Caco-2 (cell line): Measurements from ENCODE around the gene OR10A3. TPM values are rescaled to one million over a fixed set of nuclear protein-coding genes. Genes with fewer than 3 reads are reported as not detected.

Source experiments
- BruUV-seq: library from RNA; stranded (reverse); fragments of 400-500 nt; replicated peaks from 2 replicates; lab custom pipeline; 2021; lab: Mats Ljungman, UMichigan
- CTCF ChIA-PET: fragments of 300-600 bp; sonication (Branson Sonifier 250); formaldehyde crosslinking; loops from one replicate; lab custom pipeline; 2022; ENCODE audit warnings: antibody characterized with exemption; lab: Charles Lee
- POLR2A ChIA-PET: fragments of 300-600 bp; sonication (Branson Sonifier 250); formaldehyde crosslinking; loops from one replicate; lab custom pipeline; 2022; ENCODE audit warnings: antibody characterized with exemption; lab: Charles Lee
- DNase-seq, 2 experiments: peaks; one replicate each; pipeline versions ENCODE4 v3.0.0 to v3.0.0-alpha.2; 2020 to 2022
- H3K27me3 ChIP-seq: replicated peaks from 2 replicates; pipeline ENCODE4 v1.6.0; 2011; ENCODE audit warnings: low read length; ENCODE audit not compliant: control insufficient read depth, insufficient read depth
- H3K36me3 ChIP-seq: 2 replicates; pipeline ENCODE4 v1.5.1; 2011; ENCODE audit warnings: low read length; ENCODE audit not compliant: control insufficient read depth, insufficient read depth
- H3K4me1 ChIP-seq: fragments of 250-450 bp; sonication (Bioruptor Pico); 2 replicates; pipeline ENCODE4 v1.5.1; 2020; ENCODE audit warnings: mild to moderate bottlenecking
- H3K4me3 ChIP-seq: 2 replicates; pipeline ENCODE4 v1.5.1; 2011; ENCODE audit warnings: low read depth, mild to moderate bottlenecking, control low read depth, low read length
- H3K9me3 ChIP-seq: fragments of 250-450 bp; sonication (Bioruptor Pico); 2 replicates; pipeline ENCODE4 v1.5.1; 2020; ENCODE audit warnings: mild to moderate bottlenecking, moderate library complexity
- H3K27ac Mint-ChIP-seq: one replicate; pipeline ENCODE4 v1.8.0; 2022; ENCODE audit warnings: mixed read lengths; ENCODE audit not compliant: unreplicated experiment
- H3K27me3 Mint-ChIP-seq: one replicate; pipeline ENCODE4 v1.8.0; 2022; ENCODE audit warnings: mixed read lengths; ENCODE audit not compliant: insufficient read depth, unreplicated experiment
- H3K36me3 Mint-ChIP-seq: one replicate; pipeline ENCODE4 v1.8.0; 2022; ENCODE audit warnings: mild to moderate bottlenecking, mixed read lengths; ENCODE audit not compliant: insufficient read depth, unreplicated experiment
- H3K4me1 Mint-ChIP-seq: one replicate; pipeline ENCODE4 v1.8.0; 2022; ENCODE audit warnings: low read depth, mixed read lengths; ENCODE audit not compliant: unreplicated experiment
- H3K4me3 Mint-ChIP-seq: one replicate; pipeline ENCODE4 v1.8.0; 2022; ENCODE audit warnings: mild to moderate bottlenecking, moderate library complexity, mixed read lengths; ENCODE audit not compliant: unreplicated experiment
- H3K9me3 Mint-ChIP-seq: one replicate; pipeline ENCODE4 v1.8.0; 2022; ENCODE audit warnings: mixed read lengths; ENCODE audit not compliant: unreplicated experiment
- intact Hi-C: fragments of 100-400 bp; cut with micrococcal nuclease; formaldehyde crosslinking; loops from one replicate; pipeline ENCODE4 v1.10.0; 2022; ENCODE audit not compliant: unreplicated experiment
- total RNA-seq: library from RNA; stranded (reverse); gene quantifications from 2 replicates; pipeline ENCODE4 v1.2.3, GENCODE V29; 2022
- TF ChIP-seq, protein P1 (sequence below), 2 experiments: fragments of 200-600 bp in 1 of 2; IDR thresholded peaks; 1 replicate in 1 of 2; 2 replicates in 1 of 2; pipeline versions ENCODE4 v1.5.1 to v1.8.0; 2011 to 2022; ENCODE audit warnings: antibody characterized with exemption in 1 of 2, control low read depth in 1 of 2, inconsistent platforms in 1 of 2, low read depth in 1 of 2, low read length in 1 of 2, mild to moderate bottlenecking in 1 of 2, moderate library complexity in 1 of 2; ENCODE audit not compliant: insufficient read depth in 1 of 2, severe bottlenecking in 1 of 2, unreplicated experiment in 1 of 2

Gene OR10A3
- total RNA-seq, 1 experiment from 2014 or later: not detected

DNA sequence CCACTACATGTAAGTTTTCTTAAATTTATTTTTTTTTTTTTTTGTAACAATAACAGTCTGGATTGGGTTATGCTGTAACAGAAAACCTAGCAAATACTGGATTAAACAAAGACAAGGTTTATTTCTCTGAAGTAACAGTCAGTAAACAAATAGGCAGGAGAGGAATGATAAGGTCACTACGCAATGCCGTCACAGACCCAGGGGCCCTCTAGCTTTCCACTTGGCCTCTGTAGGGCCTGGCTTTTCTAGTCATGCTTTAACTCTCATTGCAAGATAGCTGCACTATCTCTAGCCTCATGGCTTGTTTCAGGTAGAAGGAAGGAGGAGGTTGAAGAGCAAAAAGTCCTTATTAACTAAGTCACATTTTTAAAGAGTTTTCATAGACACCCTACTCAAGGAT lies 17.0 kb downstream of the OR10A3 start:
- H3K4me3 ChIP-seq: no peak overlapping the region
- intact Hi-C loops: no loop called here
- peaks cover 12% of the 10 kb centered on the region; the same call in 1 of the 2 replicates for H3K9me3 ChIP-seq
- ChIA-PET POLR2A (interaction anchor here (1.0 kb wide), 1 partner anchor 62 kb away, joined by 5 read pairs; the partner anchor contains the start of gene EIF3F), CTCF (no interaction called here)
- no peaks in the 10 kb centered on the region for H3K36me3 Mint-ChIP-seq
- no peaks in the 10 kb centered on the region for H3K27me3 Mint-ChIP-seq
- no peaks in the 10 kb centered on the region for H3K4me1 Mint-ChIP-seq
- TF ChIP-seq, protein P1, sequence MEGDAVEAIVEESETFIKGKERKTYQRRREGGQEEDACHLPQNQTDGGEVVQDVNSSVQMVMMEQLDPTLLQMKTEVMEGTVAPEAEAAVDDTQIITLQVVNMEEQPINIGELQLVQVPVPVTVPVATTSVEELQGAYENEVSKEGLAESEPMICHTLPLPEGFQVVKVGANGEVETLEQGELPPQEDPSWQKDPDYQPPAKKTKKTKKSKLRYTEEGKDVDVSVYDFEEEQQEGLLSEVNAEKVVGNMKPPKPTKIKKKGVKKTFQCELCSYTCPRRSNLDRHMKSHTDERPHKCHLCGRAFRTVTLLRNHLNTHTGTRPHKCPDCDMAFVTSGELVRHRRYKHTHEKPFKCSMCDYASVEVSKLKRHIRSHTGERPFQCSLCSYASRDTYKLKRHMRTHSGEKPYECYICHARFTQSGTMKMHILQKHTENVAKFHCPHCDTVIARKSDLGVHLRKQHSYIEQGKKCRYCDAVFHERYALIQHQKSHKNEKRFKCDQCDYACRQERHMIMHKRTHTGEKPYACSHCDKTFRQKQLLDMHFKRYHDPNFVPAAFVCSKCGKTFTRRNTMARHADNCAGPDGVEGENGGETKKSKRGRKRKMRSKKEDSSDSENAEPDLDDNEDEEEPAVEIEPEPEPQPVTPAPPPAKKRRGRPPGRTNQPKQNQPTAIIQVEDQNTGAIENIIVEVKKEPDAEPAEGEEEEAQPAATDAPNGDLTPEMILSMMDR (IDR thresholded peaks at IDR 0.05; ENCODE audit: insufficient read depth in 1 of 2, low read depth in 1 of 2, low read length in 1 of 2, severe bottlenecking in 1 of 2, unreplicated experiment in 1 of 2): no peak
- H3K9me3 Mint-ChIP-seq: peaks cover 12% of the 10 kb centered on the region
- no peak overlapping the region for H3K4me3 Mint-ChIP-seq
- no peaks in the 10 kb centered on the region for H3K27me3 ChIP-seq
- no peaks in the 10 kb centered on the region for H3K4me1 ChIP-seq
- H3K36me3 ChIP-seq: no peaks in the 10 kb centered on the region
- no TSS peak for BruUV-seq
- H3K27ac Mint-ChIP-seq: no peak overlapping the region
- no peak for DNase-seq

DNA sequence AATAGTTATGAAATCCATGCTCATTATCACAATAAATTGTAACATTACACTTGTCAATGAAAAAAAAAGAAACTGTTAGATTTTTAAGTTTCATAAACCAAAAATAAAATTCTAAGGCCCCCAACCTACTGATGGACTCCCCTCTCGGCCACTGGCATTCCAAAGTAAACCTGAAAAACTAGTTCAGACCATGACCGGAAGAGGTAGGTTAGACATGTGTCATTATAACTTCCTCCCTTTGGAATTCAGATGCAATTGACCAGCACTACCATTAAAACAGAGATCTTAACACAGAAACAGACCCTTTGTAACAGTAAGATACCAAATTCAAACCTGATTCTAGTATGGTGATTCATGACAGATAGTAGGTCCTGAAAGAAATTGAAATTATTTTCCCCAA lies 23.4 kb downstream of the OR10A3 start:
- ChIA-PET POLR2A (no interaction called here), CTCF (no interaction called here)
- H3K27me3 ChIP-seq: no peaks in the 10 kb centered on the region
- no TSS peak for BruUV-seq
- no peaks in the 10 kb centered on the region for H3K9me3 Mint-ChIP-seq
- H3K36me3 Mint-ChIP-seq: no peaks in the 10 kb centered on the region
- no peak overlapping the region for H3K4me3 Mint-ChIP-seq
- H3K27me3 Mint-ChIP-seq: peaks cover 3% of the 10 kb centered on the region
- no peak overlapping the region for H3K4me3 ChIP-seq
- H3K36me3 ChIP-seq: no peaks in the 10 kb centered on the region
- TF ChIP-seq, protein P1 (IDR thresholded peaks at IDR 0.05; ENCODE audit: insufficient read depth in 1 of 2, low read depth in 1 of 2, low read length in 1 of 2, severe bottlenecking in 1 of 2, unreplicated experiment in 1 of 2): no peak
- intact Hi-C loops: no loop called here
- DNase-seq: no peak
- no peak overlapping the region for H3K27ac Mint-ChIP-seq
- no peaks in the 10 kb centered on the region for H3K4me1 Mint-ChIP-seq
- H3K4me1 ChIP-seq: no peaks in the 10 kb centered on the region; the same call in 1 of the 2 replicates
- no peaks in the 10 kb centered on the region for H3K9me3 ChIP-seq

DNA sequence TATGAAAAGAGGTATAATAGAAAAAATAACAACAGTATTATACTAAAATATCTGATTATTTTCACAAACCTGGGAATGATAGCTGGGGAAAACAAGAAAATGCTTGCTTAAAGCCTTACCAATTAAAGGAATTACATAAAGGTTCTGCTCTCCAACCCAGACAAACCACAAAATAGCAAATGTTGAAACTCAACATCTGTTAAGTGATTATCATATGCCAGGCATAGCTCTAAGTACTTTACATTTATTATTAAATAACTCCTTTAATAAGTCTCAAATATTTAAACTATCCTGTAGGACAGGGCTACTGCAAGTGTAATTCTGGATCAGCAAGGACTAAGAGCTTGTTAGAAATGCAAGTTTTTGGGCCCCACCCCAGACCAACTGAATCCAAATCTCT lies 30.5 kb downstream of the OR10A3 start:
- TF ChIP-seq, protein P1 (IDR thresholded peaks at IDR 0.05; ENCODE audit: insufficient read depth in 1 of 2, low read depth in 1 of 2, low read length in 1 of 2, severe bottlenecking in 1 of 2, unreplicated experiment in 1 of 2): no peak
- Histone ChIP-seq H3K4me1 (peaks cover 40% of the 10 kb centered on the region), H3K27me3 (no peaks in the 10 kb centered on the region), H3K4me3 (no peak overlapping the region), H3K9me3 (no peaks in the 10 kb centered on the region), H3K36me3 (no peaks in the 10 kb centered on the region)
- intact Hi-C loops: no loop called here
- no peaks in the 10 kb centered on the region for H3K36me3 Mint-ChIP-seq
- H3K4me3 Mint-ChIP-seq: no peak overlapping the region
- no TSS peak for BruUV-seq
- no peak for DNase-seq
- H3K27ac Mint-ChIP-seq: no peak overlapping the region
- H3K9me3 Mint-ChIP-seq: no peaks in the 10 kb centered on the region
- H3K27me3 Mint-ChIP-seq: peaks cover 2% of the 10 kb centered on the region
- CTCF ChIA-PET: no interaction called here
- peaks cover 6% of the 10 kb centered on the region for H3K4me1 Mint-ChIP-seq
- POLR2A ChIA-PET: no interaction called here
